Dedifferentiated amniotic fluid mesenchymal stem cell (primary cell): Measurements from ENCODE around the gene NUP93.

Experiments
- DNase-seq: peaks from one replicate; pipeline ENCODE4 v3.0.0-alpha.2; 2016; ENCODE audit errors: extremely low spot score

NUP93 gene

DNA sequence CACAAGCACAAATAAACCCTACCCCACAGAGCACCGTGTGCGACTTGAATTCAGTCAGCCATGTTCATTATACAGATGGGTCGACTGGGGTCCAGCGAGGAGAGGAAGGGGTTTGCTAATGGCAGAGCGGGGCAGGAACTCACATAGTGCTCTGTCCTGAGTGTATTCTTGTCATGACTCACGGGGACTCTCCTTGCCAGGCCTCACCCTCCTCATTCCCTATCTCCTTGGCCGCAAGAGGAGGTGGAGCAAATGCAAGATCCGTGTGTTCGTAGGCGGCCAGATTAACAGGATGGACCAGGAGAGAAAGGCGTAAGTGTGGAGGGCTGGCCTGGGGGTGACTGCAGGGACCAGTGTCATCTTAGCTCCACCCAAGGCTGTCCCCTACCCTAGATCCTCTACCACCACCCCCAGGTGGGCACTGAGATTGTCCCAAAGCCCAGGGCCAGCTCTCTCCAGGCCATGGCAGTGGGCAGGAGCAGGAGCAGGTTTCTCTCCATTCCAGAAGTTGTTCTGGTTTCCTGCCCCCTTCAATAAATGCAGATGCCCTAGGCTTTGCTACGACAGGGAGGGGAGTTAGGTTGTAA, 164.5 kb downstream of the NUP93 start:
- no peak for DNase-seq

DNA sequence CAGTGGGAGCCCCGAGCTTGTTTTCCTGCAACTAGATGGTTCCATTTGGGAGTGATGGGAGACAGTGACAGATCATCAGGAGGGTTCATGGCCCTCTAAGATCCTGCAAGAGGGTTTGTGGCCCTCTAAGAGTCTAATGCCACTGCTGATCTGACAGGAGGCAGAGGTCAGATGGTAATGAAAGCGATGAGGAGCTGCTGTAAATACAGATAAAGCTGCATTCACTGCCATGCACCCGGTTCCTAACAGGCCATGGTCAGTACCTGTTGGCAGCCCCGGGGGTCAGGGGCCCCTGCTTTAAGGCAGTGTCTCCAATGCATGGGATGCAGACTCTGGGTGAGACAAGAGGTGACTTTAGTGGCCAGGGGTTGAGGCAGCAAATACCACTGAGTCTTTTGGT, 165.9 kb downstream of the NUP93 start:
- DNase-seq: no peak

DNA sequence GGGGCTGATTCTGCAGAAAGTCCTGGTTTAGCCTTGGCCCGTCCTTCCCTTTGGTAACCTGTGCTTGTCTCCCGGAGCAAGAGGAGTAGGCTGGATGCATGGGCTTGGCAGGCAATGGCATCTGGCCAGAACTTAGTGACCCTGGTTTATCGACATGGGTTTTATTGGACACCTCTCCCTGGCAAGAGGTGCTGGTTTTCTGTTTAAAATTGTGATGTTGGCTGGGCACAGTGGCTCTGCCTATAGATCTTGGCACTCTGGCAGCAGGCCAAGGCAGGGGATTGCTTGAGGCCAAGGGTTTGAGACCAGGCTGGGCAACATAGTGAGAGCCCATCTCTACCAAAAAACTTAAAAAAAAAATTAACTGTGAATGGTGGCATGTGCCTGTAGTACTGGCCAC, 166.3 kb downstream of the NUP93 start:
- no peak for DNase-seq

DNA sequence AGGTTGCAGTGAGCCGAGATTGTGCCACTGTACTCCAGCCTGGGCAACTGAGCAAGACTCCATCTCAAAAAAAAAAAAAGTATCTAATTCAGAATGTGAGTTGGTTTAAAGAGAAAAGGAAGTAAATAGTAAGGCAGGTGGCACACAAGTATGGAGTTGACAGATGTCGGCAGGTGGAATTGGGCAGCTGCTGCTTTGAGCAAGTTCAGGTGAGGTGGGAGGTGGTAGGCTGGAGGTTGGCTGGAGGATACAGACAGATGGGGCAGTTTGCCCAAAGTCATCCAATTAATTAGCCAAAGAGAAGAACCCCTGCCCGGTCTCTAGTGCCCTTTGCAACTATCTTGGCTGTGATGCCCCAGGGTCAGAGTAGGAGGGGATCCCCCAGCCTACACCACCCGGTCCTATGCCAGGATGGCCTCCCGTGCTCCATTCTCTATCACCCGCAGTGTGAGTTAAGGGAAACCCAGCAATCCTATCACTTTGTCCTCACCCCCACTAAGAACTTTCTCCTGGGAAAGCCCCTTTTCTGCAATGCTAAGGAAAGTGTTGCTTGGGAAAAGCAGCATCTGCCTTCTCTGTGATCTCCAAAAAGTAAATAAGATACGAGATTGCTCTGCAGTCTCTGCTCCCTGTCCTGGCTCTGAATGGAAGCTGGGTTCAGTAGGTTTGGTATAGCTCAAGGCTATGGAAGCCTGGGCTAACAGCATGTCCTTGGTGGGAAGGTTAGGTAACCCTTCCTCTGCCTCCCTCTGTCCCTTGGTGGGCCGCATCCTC, 167.3 kb downstream of the NUP93 start:
- no peak for DNase-seq

DNA sequence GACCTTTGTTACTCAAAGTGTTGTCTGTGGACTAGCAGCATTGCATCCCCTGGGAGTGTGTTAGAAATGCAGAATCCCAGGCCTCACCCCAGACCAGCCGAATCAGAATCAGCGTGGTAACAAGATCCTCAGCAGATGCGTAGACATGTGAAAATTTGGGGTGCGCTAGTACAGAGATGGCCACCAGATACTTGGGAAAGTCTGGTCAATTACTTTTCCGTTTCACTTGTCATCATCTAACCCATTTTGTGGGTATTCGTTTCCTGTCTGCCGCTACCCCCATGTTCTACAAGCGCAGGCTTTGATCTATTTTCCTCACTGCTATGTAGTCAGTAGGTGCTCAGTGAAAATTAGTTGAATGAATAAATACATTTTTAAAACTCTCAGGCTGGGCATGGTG, 168.9 kb downstream of the NUP93 start:
- DNase-seq: no peak
